IPS-NIHi11 (cell line): ENCODE data around the gene MTHFD2L.
"Not testable (repeated sequence)": the region's sequence is repeated elsewhere in the genome, so short reads cannot be mapped to it uniquely, and the experiment has no call there.

Source experiments
- DNase-seq: peaks from one replicate; pipeline ENCODE4 v3.0.0; 2012; ENCODE audit warnings: mixed read lengths, low spot score

The MTHFD2L gene

GRCh38 chr4:74335341-74336021, 177.6 kb downstream of the MTHFD2L start:
- no peak for DNase-seq

DNA sequence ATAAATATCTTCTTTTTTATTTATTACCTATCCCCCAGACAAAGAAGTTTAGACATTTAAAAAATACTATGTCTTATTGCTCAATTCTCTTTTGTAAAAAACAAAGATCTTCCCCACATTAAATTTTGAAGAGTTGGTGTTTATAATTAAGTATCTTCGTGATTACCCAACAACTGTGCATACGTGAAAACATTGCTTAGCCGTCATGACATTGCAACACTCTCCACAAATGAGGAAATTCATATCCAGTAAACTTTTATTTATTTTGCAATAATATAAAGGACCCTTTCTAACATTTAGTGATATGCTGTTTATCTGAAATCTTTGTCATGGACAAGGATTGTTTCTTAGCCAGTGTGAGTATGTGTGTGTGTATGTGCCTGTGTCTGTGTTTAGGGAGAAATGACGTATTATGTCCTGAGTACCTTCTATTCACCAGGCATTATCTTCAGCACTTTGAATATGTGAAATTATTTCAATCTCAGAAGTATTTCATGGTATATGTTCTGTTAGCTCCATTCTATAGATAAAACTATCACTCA, 180.9 kb downstream of the MTHFD2L start:
- no peak for DNase-seq

- no peak for DNase-seq
These were observed 181.6 kb downstream of the MTHFD2L start for GRCh38 chr4:74339501-74339900.

DNA sequence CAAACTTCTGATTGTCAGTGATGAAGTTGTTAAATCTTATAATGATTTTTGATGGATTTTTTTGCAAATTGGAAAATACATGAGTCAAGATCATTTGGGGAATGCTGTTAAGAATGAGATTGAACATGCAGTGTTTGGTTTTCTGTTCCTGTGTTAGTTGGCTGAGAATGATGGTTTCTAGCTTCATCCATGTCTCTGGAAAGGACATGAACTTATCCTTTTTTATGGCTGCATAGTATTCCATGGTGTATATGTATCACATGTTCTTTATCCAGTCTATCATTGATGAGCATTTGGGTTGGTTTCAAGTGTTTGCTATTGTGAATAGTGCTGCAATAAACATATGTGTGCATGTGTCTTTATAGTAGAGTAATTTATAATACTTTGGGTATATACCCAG, 182.5 kb downstream of the MTHFD2L start:
- not testable (repeated sequence) for DNase-seq

GRCh38 chr4:74344031-74344430, 186.1 kb downstream of the MTHFD2L start:
- no peak for DNase-seq
